SK-N-MC (cell line): ENCODE data around the gene FGF19.

ENCODE experiments used
- DNase-seq: peaks from one replicate; pipeline ENCODE4 v3.0.0-alpha.2; 2011; ENCODE audit warnings: low read depth, low spot score
- H3K27ac ChIP-seq: fragments of 200-600 bp; sonication (generic); 2 replicates; pipeline ENCODE4 v1.5.1; 2016; ENCODE audit warnings: mixed run types
- H3K36me3 ChIP-seq: fragments of 200-600 bp; sonication (generic); 2 replicates; pipeline ENCODE4 v1.6.1; 2017; ENCODE audit warnings: antibody characterized with exemption, low read length, mixed read lengths; ENCODE audit not compliant: insufficient read depth
- H3K4me3 ChIP-seq: fragments of 200-600 bp; sonication (generic); 2 replicates; pipeline ENCODE4 v1.5.1; 2016
- H3K9ac ChIP-seq: fragments of 200-600 bp; sonication (generic); 2 replicates; pipeline ENCODE4 v1.8.0; 2017; ENCODE audit warnings: mixed run types, mixed read lengths; ENCODE audit not compliant: insufficient read length
- H3K9me3 ChIP-seq: fragments of 200-600 bp; sonication (generic); 2 replicates; pipeline ENCODE4 v1.6.1; 2017; ENCODE audit warnings: low read depth, mild to moderate bottlenecking, antibody characterized with exemption, low read length, moderate library complexity, mixed read lengths
- EZH2 ChIP-seq: fragments of 200-600 bp; sonication (generic); IDR thresholded peaks from one replicate; pipeline ENCODE4 v1.6.1; 2017; ENCODE audit warnings: antibody characterized with exemption
- FOXP2 ChIP-seq: optimal IDR thresholded peaks from 2 replicates; pipeline ENCODE3; 2011; ENCODE audit warnings: mild to moderate bottlenecking, moderate library complexity; ENCODE audit not compliant: insufficient read depth; ENCODE audit errors: extremely low read length, control extremely low read depth
- POLR2AphosphoS5 ChIP-seq: IDR thresholded peaks from 2 replicates; pipeline ENCODE4 v1.6.1; 2012; ENCODE audit warnings: mild to moderate bottlenecking, low read depth, low read length, borderline replicate concordance

Gene FGF19

GRCh38 chr11:69671734-69672465 lies 31.9 kb downstream of the FGF19 start:
- peak overlapping the region; percentile 85 for H3K27ac ChIP-seq
- H3K4me3 ChIP-seq: no peak overlapping the region
- TF ChIP-seq POLR2AphosphoS5: no peak
- no peak for TF ChIP-seq EZH2
- no peak for TF ChIP-seq FOXP2
- H3K9ac ChIP-seq: peak overlapping the region; percentile 22
- peaks cover 40% of the 10 kb centered on the region for H3K36me3 ChIP-seq
- no peaks in the 10 kb centered on the region for H3K9me3 ChIP-seq
- DNase-seq: no peak

- no peak for TF ChIP-seq EZH2
- no peak; the same call in 1 of the 2 replicates for TF ChIP-seq POLR2AphosphoS5
- no peak for TF ChIP-seq FOXP2
- peak overlapping the region; percentile 50 for H3K4me3 ChIP-seq
- no peaks in the 10 kb centered on the region for H3K9me3 ChIP-seq
- peak overlapping the region; percentile 51 for H3K9ac ChIP-seq
- peak; percentile 70 for DNase-seq
- H3K36me3 ChIP-seq: peaks cover 47% of the 10 kb centered on the region
- H3K27ac ChIP-seq: peak overlapping the region; percentile 85
Measured at GRCh38 chr11:69670158-69670845, 33.5 kb downstream of the FGF19 start.

GRCh38 chr11:69669486-69669885 lies 34.3 kb downstream of the FGF19 start:
- Histone ChIP-seq H3K36me3 (peaks cover 47% of the 10 kb centered on the region), H3K9me3 (no peaks in the 10 kb centered on the region), H3K9ac (no peak overlapping the region), H3K4me3 (no peak overlapping the region), H3K27ac (peak overlapping the region; percentile 85)
- no peak for DNase-seq
- no peak for TF ChIP-seq EZH2
- TF ChIP-seq FOXP2: no peak
- TF ChIP-seq POLR2AphosphoS5: no peak

- Histone ChIP-seq H3K9ac (no peak overlapping the region), H3K36me3 (peaks cover 42% of the 10 kb centered on the region), H3K4me3 (no peak overlapping the region), H3K27ac (peak overlapping the region; percentile 37; the same call in 1 of the 2 replicates), H3K9me3 (no peaks in the 10 kb centered on the region)
- DNase-seq: no peak
- TF ChIP-seq EZH2: no peak
- TF ChIP-seq FOXP2: no peak
- peak; percentile 51; the same call in 1 of the 2 replicates for TF ChIP-seq POLR2AphosphoS5
Measured at GRCh38 chr11:69667619-69668604, 35.9 kb downstream of the FGF19 start.

GRCh38 chr11:69666752-69667536 lies 36.9 kb downstream of the FGF19 start:
- Histone ChIP-seq H3K27ac (peak overlapping the region; percentile 49; the same call in 1 of the 2 replicates), H3K9me3 (no peaks in the 10 kb centered on the region), H3K4me3 (no peak overlapping the region), H3K36me3 (peaks cover 32% of the 10 kb centered on the region), H3K9ac (no peak overlapping the region)
- TF ChIP-seq FOXP2 (no peak), POLR2AphosphoS5 (no peak), EZH2 (no peak)
- DNase-seq: no peak

- no peak for DNase-seq
- TF ChIP-seq POLR2AphosphoS5: no peak
- no peak for TF ChIP-seq EZH2
- no peak for TF ChIP-seq FOXP2
- no peak overlapping the region for H3K9ac ChIP-seq
- H3K36me3 ChIP-seq: peaks cover 26% of the 10 kb centered on the region
- no peak overlapping the region for H3K4me3 ChIP-seq
- 0 out of 2 replicates have a peak overlapping the region, but pooled peaks have one; percentile 49 for H3K27ac ChIP-seq
- H3K9me3 ChIP-seq: no peaks in the 10 kb centered on the region
Measured at GRCh38 chr11:69666261-69666660, 37.6 kb downstream of the FGF19 start.

- peak overlapping the region; percentile 21; the same call in 1 of the 2 replicates for H3K27ac ChIP-seq
- no peak for TF ChIP-seq POLR2AphosphoS5
- no peak for TF ChIP-seq FOXP2
- TF ChIP-seq EZH2: no peak
- DNase-seq: no peak
- H3K4me3 ChIP-seq: no peak overlapping the region
- no peaks in the 10 kb centered on the region for H3K9me3 ChIP-seq
- H3K36me3 ChIP-seq: peaks cover 22% of the 10 kb centered on the region
- peak overlapping the region; percentile 18 for H3K9ac ChIP-seq
Measured at GRCh38 chr11:69665669-69666068, 38.2 kb downstream of the FGF19 start.
